Measurements from ENCODE around the gene CNTROB.
"Not testable (repeated sequence)": the region's sequence is repeated elsewhere in the genome, so short reads cannot be mapped to it uniquely, and the experiment has no call there.

CNTROB gene

GRCh38 chr17:7946441-7946840, 14.4 kb downstream of the CNTROB start:
- no peak for DNase-seq

GRCh38 chr17:7947651-7948050, 15.6 kb downstream of the CNTROB start:
- no peak for DNase-seq

- DNase-seq = no peak
Observed at GRCh38 chr17:7950578-7950977, 18.6 kb downstream of the CNTROB start.

GRCh38 chr17:7951143-7951792, 19.3 kb downstream of the CNTROB start:
- no peak for DNase-seq

GRCh38 chr17:7953266-7953665, 21.3 kb downstream of the CNTROB start:
- DNase-seq = not testable (repeated sequence)

GRCh38 chr17:7955414-7956227, 23.6 kb downstream of the CNTROB start:
- DNase-seq = no peak

GRCh38 chr17:7956228-7956965, 24.4 kb downstream of the CNTROB start:
- DNase-seq = no peak

- no peak for DNase-seq
Observed at GRCh38 chr17:7959503-7960253, 27.7 kb downstream of the CNTROB start.

- no peak for DNase-seq
Observed at GRCh38 chr17:7961421-7961820, 29.4 kb downstream of the CNTROB start.

- DNase-seq = no peak
Observed at GRCh38 chr17:7967751-7968150, 35.7 kb downstream of the CNTROB start.

- DNase-seq = no peak
Observed at GRCh38 chr17:7969433-7969832, 37.4 kb downstream of the CNTROB start.

- no peak for DNase-seq
Observed at GRCh38 chr17:7971651-7972050, 39.6 kb downstream of the CNTROB start.

GRCh38 chr17:7972131-7972785, 40.3 kb downstream of the CNTROB start:
- no peak for DNase-seq

GRCh38 chr17:7974638-7975131, 42.7 kb downstream of the CNTROB start:
- DNase-seq = no peak

- DNase-seq = no peak
Observed at GRCh38 chr17:7977039-7977438, 45.0 kb downstream of the CNTROB start.

GRCh38 chr17:7977805-7978204, 45.8 kb downstream of the CNTROB start:
- no peak for DNase-seq

- DNase-seq = no peak
Observed at GRCh38 chr17:7982173-7982572, 50.2 kb downstream of the CNTROB start.

- DNase-seq = no peak
Observed at GRCh38 chr17:7982666-7983065, 50.7 kb downstream of the CNTROB start.

GRCh38 chr17:7984904-7985303, 52.9 kb downstream of the CNTROB start:
- no peak for DNase-seq

- DNase-seq = peak in 1 of 2 donors; percentile 28
Observed at GRCh38 chr17:7987112-7987893, 55.3 kb downstream of the CNTROB start.

- DNase-seq = peak in 1 of 2 donors; percentile 55
Observed at GRCh38 chr17:7988750-7989178, 56.8 kb downstream of the CNTROB start.
